Panc1 (cell line): Measurements from ENCODE around the gene FKBP1B. TPM values are rescaled to one million over a fixed set of nuclear protein-coding genes. Genes with fewer than 3 reads are reported as not detected.

Experiments
- ATAC-seq: fragments of 200-7000 bp; cut with Tn5 transposase; 2 replicates; pipeline ENCODE4 v1.9.1; 2020; ENCODE audit warnings: mild to moderate bottlenecking, moderate library complexity
- BruUV-seq: library from RNA; stranded (reverse); fragments of 400-500 nt; replicated peaks from 2 replicates; lab custom pipeline; 2021; lab: Mats Ljungman, UMichigan
- CTCF ChIA-PET: fragments of 300-600 bp; sonication (Branson Sonifier 250); formaldehyde crosslinking; loops from one replicate; lab custom pipeline; 2022; ENCODE audit warnings: antibody characterized with exemption; lab: Charles Lee
- POLR2A ChIA-PET: fragments of 300-600 bp; sonication (Branson Sonifier 250); formaldehyde crosslinking; loops from one replicate; lab custom pipeline; 2022; ENCODE audit warnings: antibody characterized with exemption; lab: Charles Lee
- DNase-seq: peaks from one replicate; pipeline ENCODE4 v3.0.0-alpha.2; 2010; ENCODE audit warnings: low read depth, low spot score
- H3K27ac ChIP-seq: 2 replicates; pipeline ENCODE4 v1.5.1; 2011; ENCODE audit warnings: mild to moderate bottlenecking, low read length, inconsistent platforms
- H3K27me3 ChIP-seq: fragments of 200-500 bp; sonication (Bioruptor generic); 2 replicates; pipeline ENCODE4 v1.6.0; 2014; ENCODE audit warnings: low read length, inconsistent platforms; ENCODE audit not compliant: control insufficient read depth, insufficient read depth
- H3K36me3 ChIP-seq: fragments of 200-500 bp; sonication (Bioruptor generic); 2 replicates; pipeline ENCODE4 v1.5.1; 2014; ENCODE audit warnings: inconsistent platforms, mild to moderate bottlenecking, low read length, moderate library complexity; ENCODE audit not compliant: control insufficient read depth, insufficient read depth
- H3K4me1 ChIP-seq: 2 replicates; pipeline ENCODE4 v1.5.1; 2011; ENCODE audit warnings: inconsistent platforms, mild to moderate bottlenecking, low read length, moderate library complexity; ENCODE audit not compliant: control insufficient read depth, insufficient read depth
- H3K4me3 ChIP-seq, 2 experiments: 2 replicates each; pipeline ENCODE4 v1.5.1; 2011 to 2012; ENCODE audit warnings: low read depth in 2 of 2, low read length in 2 of 2, mild to moderate bottlenecking in 2 of 2, inconsistent platforms in 1 of 2, moderate library complexity in 1 of 2
- H3K9me3 ChIP-seq: fragments of 200-500 bp; sonication (Bioruptor generic); 2 replicates; pipeline ENCODE4 v1.5.1; 2014; ENCODE audit warnings: low read depth, mild to moderate bottlenecking, inconsistent platforms, low read length, moderate library complexity; ENCODE audit not compliant: control insufficient read depth, insufficient read depth
- POLR2AphosphoS5 ChIP-seq: IDR thresholded peaks from 2 replicates; pipeline ENCODE4 v1.6.1; 2012; ENCODE audit warnings: mild to moderate bottlenecking, low read depth, low read length, moderate library complexity
- SIN3A ChIP-seq: IDR thresholded peaks from 2 replicates; pipeline ENCODE4 v1.6.1; 2012; ENCODE audit warnings: low read depth, mild to moderate bottlenecking, low read length, moderate library complexity, borderline replicate concordance; ENCODE audit not compliant: insufficient read depth
- TCF7L2 ChIP-seq: IDR thresholded peaks from 2 replicates; pipeline ENCODE4 v1.6.1; 2011; ENCODE audit warnings: mild to moderate bottlenecking, low read depth, low read length, inconsistent platforms
- in situ Hi-C: cut with HindIII; loops from 2 replicates; pipeline ENCODE4 v1.10.0; 2016; ENCODE audit warnings: low sequenced_read_pairs, low pct_unique_long_range_greater_than_20kb
- intact Hi-C: fragments of 100-400 bp; cut with micrococcal nuclease; formaldehyde crosslinking; loops from one replicate; pipeline ENCODE4 v1.10.0; 2022; ENCODE audit not compliant: unreplicated experiment
- total RNA-seq: library from RNA; stranded (reverse); gene quantifications from one replicate; pipeline ENCODE4 v1.2.1, GENCODE V29; 2021; ENCODE audit not compliant: unreplicated experiment
- TF ChIP-seq, protein P1 (sequence below): fragments of 450-650 bp; IDR thresholded peaks from 2 replicates; pipeline ENCODE4 v1.5.1; 2017; ENCODE audit warnings: mild to moderate bottlenecking
- TF ChIP-seq, protein P2 (sequence below), 2 experiments: IDR thresholded peaks; 2 replicates each; pipeline ENCODE4 v1.6.1; 2011 to 2012; ENCODE audit warnings: low read depth in 2 of 2, control low read depth in 1 of 2, low read length in 1 of 2, mild to moderate bottlenecking in 1 of 2, moderate library complexity in 1 of 2; ENCODE audit not compliant: insufficient read depth in 1 of 2

FKBP1B gene
- total RNA-seq, 1 experiment from 2014 or later, result 19.9 TPM

DNA sequence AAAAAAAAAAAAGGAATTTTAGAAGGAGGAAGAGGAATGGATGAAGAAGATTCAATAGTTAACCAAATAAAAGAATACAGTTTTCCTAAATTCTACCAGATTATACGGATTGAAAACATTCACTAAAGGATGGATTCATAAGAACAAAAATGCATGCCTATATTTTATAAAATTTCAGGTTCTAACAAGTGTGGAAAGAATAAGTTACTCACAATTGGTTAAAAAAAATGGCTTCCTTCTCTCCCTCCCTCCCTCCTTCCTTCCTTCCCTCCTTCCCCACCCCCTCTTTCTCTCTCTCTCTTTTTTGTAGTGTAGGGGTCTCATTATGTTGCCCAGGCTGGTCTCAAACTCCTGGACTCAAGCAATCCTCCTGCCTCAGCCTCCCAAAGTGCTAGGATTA, 36.7 kb downstream of the FKBP1B start:
- no peak for DNase-seq
- Histone ChIP-seq H3K27me3 (no peaks in the 10 kb centered on the region), H3K36me3 (no peaks in the 10 kb centered on the region), H3K4me1 (peaks cover 13% of the 10 kb centered on the region), H3K27ac (no peak overlapping the region), H3K9me3 (no peaks in the 10 kb centered on the region), H3K4me3 (no peak overlapping the region)
- ChIA-PET CTCF (interaction anchor here (0.7 kb wide), 1 partner anchor 80 kb away, joined by 4 read pairs; no protein-coding TSS in a partner anchor), POLR2A (no interaction called here)
- intact Hi-C loops (loop anchor here (10.0 kb wide), 1 partner anchor 79 kb away; no protein-coding TSS in a partner anchor), in situ Hi-C loops (no loop called here)
- no peak for ATAC-seq
- no TSS peak for BruUV-seq
- TF ChIP-seq SIN3A (no peak), POLR2AphosphoS5 (no peak), TCF7L2 (no peak)
- TF ChIP-seq, protein P1, sequence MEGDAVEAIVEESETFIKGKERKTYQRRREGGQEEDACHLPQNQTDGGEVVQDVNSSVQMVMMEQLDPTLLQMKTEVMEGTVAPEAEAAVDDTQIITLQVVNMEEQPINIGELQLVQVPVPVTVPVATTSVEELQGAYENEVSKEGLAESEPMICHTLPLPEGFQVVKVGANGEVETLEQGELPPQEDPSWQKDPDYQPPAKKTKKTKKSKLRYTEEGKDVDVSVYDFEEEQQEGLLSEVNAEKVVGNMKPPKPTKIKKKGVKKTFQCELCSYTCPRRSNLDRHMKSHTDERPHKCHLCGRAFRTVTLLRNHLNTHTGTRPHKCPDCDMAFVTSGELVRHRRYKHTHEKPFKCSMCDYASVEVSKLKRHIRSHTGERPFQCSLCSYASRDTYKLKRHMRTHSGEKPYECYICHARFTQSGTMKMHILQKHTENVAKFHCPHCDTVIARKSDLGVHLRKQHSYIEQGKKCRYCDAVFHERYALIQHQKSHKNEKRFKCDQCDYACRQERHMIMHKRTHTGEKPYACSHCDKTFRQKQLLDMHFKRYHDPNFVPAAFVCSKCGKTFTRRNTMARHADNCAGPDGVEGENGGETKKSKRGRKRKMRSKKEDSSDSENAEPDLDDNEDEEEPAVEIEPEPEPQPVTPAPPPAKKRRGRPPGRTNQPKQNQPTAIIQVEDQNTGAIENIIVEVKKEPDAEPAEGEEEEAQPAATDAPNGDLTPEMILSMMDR, result no peak
- TF ChIP-seq, protein P2, sequence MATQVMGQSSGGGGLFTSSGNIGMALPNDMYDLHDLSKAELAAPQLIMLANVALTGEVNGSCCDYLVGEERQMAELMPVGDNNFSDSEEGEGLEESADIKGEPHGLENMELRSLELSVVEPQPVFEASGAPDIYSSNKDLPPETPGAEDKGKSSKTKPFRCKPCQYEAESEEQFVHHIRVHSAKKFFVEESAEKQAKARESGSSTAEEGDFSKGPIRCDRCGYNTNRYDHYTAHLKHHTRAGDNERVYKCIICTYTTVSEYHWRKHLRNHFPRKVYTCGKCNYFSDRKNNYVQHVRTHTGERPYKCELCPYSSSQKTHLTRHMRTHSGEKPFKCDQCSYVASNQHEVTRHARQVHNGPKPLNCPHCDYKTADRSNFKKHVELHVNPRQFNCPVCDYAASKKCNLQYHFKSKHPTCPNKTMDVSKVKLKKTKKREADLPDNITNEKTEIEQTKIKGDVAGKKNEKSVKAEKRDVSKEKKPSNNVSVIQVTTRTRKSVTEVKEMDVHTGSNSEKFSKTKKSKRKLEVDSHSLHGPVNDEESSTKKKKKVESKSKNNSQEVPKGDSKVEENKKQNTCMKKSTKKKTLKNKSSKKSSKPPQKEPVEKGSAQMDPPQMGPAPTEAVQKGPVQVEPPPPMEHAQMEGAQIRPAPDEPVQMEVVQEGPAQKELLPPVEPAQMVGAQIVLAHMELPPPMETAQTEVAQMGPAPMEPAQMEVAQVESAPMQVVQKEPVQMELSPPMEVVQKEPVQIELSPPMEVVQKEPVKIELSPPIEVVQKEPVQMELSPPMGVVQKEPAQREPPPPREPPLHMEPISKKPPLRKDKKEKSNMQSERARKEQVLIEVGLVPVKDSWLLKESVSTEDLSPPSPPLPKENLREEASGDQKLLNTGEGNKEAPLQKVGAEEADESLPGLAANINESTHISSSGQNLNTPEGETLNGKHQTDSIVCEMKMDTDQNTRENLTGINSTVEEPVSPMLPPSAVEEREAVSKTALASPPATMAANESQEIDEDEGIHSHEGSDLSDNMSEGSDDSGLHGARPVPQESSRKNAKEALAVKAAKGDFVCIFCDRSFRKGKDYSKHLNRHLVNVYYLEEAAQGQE (IDR thresholded peaks at IDR 0.05; ENCODE audit: insufficient read depth in 1 of 2, low read depth in 2 of 2, low read length in 1 of 2), result no peak

DNA sequence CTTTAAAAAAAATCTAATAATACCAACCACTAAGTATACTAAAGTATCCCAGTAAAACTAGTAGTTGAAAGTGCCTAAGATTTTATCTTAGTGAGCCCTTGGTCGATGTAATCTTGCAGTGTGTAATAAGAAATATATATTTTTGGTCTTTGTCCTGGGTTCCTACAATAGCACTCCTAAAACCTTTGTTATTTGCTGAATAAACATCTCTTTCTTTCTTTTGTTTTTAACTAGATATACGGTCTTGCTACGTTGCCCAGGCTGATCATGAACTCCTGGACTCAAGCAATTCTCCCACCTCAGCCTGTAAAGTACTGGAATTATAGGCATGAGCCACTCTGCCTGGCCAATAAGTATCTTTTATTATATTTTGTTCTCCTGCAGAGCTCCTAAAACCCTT, 37.5 kb downstream of the FKBP1B start:
- ATAC-seq (no peak), DNase-seq (no peak)
- no TSS peak for BruUV-seq
- Histone ChIP-seq H3K9me3 (no peaks in the 10 kb centered on the region), H3K4me1 (peaks cover 13% of the 10 kb centered on the region), H3K27ac (no peak overlapping the region), H3K4me3 (no peak overlapping the region), H3K27me3 (no peaks in the 10 kb centered on the region), H3K36me3 (no peaks in the 10 kb centered on the region)
- no peak for TF ChIP-seq SIN3A
- TF ChIP-seq, protein P1, result no peak
- TF ChIP-seq, protein P2 (IDR thresholded peaks at IDR 0.05; ENCODE audit: insufficient read depth in 1 of 2, low read depth in 2 of 2, low read length in 1 of 2), result no peak
- no peak for TF ChIP-seq TCF7L2
- TF ChIP-seq POLR2AphosphoS5, result no peak
- CTCF ChIA-PET, result no interaction called here
- in situ Hi-C loops, result no loop called here
- intact Hi-C loops, result loop anchor here (10.0 kb wide), 1 partner anchor 78 kb away; no protein-coding TSS in a partner anchor
- POLR2A ChIA-PET, result no interaction called here
